K562 (cell line): Measurements from ENCODE around the gene SLFN12. TPM values are rescaled to one million over a fixed set of nuclear protein-coding genes. Genes with fewer than 3 reads are reported as not detected.
A peak's percentile ranks its signal among the peaks of the same experiment; 100 is the strongest.

Experiments
- ATAC-seq: fragments of 200-7000 bp; cut with Tn5 transposase; 3 replicates; pipeline ENCODE4 v1.9.1; 2020; ENCODE audit warnings: moderate library complexity
- BruUV-seq: library from RNA; stranded (reverse); fragments of 400-500 nt; replicated peaks from 2 replicates; lab custom pipeline; 2021; lab: Mats Ljungman, UMichigan
- CTCF ChIA-PET: fragments of 300-600 bp; formaldehyde crosslinking; extraction: SDS; loops from one replicate; lab custom pipeline; 2021; ENCODE audit warnings: low intra/inter-chr PET ratio; lab: Yijun Ruan, JAX
- POLR2A ChIA-PET: fragments of 300-600, 350-650 bp; sonication (Branson Sonifier 250); formaldehyde crosslinking; extraction: SDS; loops from one replicate; lab custom pipeline; 2021; ENCODE audit warnings: antibody characterized with exemption, inconsistent platforms; lab: Yijun Ruan, JAX
- DNase-seq, 4 experiments: peaks; one replicate each; pipeline versions ENCODE4 v3.0.0 to v3.0.0-alpha.2; 2011 to 2018; ENCODE audit warnings: low spot score in 3 of 4, mixed read lengths in 3 of 4; ENCODE audit errors: extremely low read depth in 1 of 4
- FAIRE-seq: peaks from 2 replicates; lab custom pipeline; 2011; peaks lifted over from hg19 to GRCh38; lab: Jason Lieb, UNC
- H2AFZ ChIP-seq: 2 replicates; pipeline ENCODE4 v1.6.0; 2011; ENCODE audit warnings: low read depth, low read length, control low read depth, inconsistent platforms
- H3K27ac ChIP-seq: fragments of 200-600 bp; 3 replicates; pipeline ENCODE4 v1.8.0; 2011; ENCODE audit warnings: low read depth, mild to moderate bottlenecking, control low read depth, inconsistent platforms, low read length, moderate library complexity, mixed read lengths; ENCODE audit errors: extremely low read depth
- H3K27me3 ChIP-seq, 2 experiments: fragments of 300-600 bp in 1 of 2; 2 replicates in 1 of 2; 3 replicates in 1 of 2; pipeline versions ENCODE4 v1.6.0 to v1.8.0; 2011; ENCODE audit warnings: inconsistent platforms in 2 of 2, low read length in 2 of 2, mild to moderate bottlenecking in 1 of 2, mixed read lengths in 1 of 2, moderate library complexity in 1 of 2; ENCODE audit not compliant: control insufficient read depth in 2 of 2, insufficient read depth in 2 of 2
- H3K36me3 ChIP-seq: fragments of 300-600 bp; 3 replicates; pipeline ENCODE4 v1.8.0; 2011; ENCODE audit warnings: mild to moderate bottlenecking, low read length, inconsistent platforms; ENCODE audit not compliant: control insufficient read depth, insufficient read depth
- H3K4me1 ChIP-seq, 2 experiments: fragments of 200-600 bp in 1 of 2; replicated peaks in 1 of 2; 2 replicates in 1 of 2; 3 replicates in 1 of 2; pipeline versions ENCODE4 v1.5.1 to v1.8.0; 2011; ENCODE audit warnings: inconsistent platforms in 2 of 2, low read length in 2 of 2, mild to moderate bottlenecking in 1 of 2, mixed read lengths in 1 of 2, moderate library complexity in 1 of 2; ENCODE audit not compliant: control insufficient read depth in 2 of 2, insufficient read depth in 2 of 2
- H3K4me2 ChIP-seq: 2 replicates; pipeline ENCODE4 v1.6.1; 2011; ENCODE audit warnings: low read length, control low read depth, inconsistent platforms, mixed read lengths; ENCODE audit not compliant: insufficient read depth
- H3K4me3 ChIP-seq: fragments of 200-600 bp; sonication (generic), shearing (Covaris generic); 2 replicates; pipeline ENCODE4 v1.5.1; 2016; ENCODE audit warnings: control low read depth, inconsistent platforms
- H3K79me2 ChIP-seq: fragments of 200-600 bp; 3 replicates; pipeline ENCODE4 v1.8.0; 2011; ENCODE audit warnings: low read length, inconsistent platforms; ENCODE audit not compliant: control insufficient read depth, insufficient read depth
- H3K9ac ChIP-seq, 2 experiments: 2 replicates each; pipeline versions ENCODE4 v1.6.0 to v1.6.1; 2011; ENCODE audit warnings: low read depth in 2 of 2, low read length in 2 of 2, control low read depth in 1 of 2, inconsistent platforms in 1 of 2, mild to moderate bottlenecking in 1 of 2, mixed read lengths in 1 of 2; ENCODE audit not compliant: insufficient read depth in 1 of 2
- H3K9me1 ChIP-seq: one replicate; pipeline ENCODE4 v1.6.0; 2011; ENCODE audit warnings: inconsistent platforms, mild to moderate bottlenecking, low read length, moderate library complexity; ENCODE audit not compliant: control insufficient read depth, insufficient read depth
- H3K9me3 ChIP-seq: replicated peaks from 2 replicates; pipeline ENCODE4 v1.5.1; 2011; ENCODE audit warnings: low read depth, low read length, inconsistent platforms; ENCODE audit not compliant: control insufficient read depth, insufficient read depth
- H4K20me1 ChIP-seq: replicated peaks from 2 replicates; pipeline ENCODE4 v1.6.1; 2011; ENCODE audit warnings: low read length, inconsistent platforms, mixed read lengths; ENCODE audit not compliant: control insufficient read depth, insufficient read depth
- BACH1 ChIP-seq: fragments of 200-800 bp; sonication (Bioruptor generic); IDR thresholded peaks from 2 replicates; pipeline ENCODE4 v1.6.1; 2016; ENCODE audit warnings: missing genetic modification characterization, missing compliant biosample characterization
- CEBPB ChIP-seq: fragments of 450-650 bp; IDR thresholded peaks from 2 replicates; pipeline ENCODE4 v1.6.1; 2016; ENCODE audit warnings: missing genetic modification characterization, missing compliant biosample characterization
- CEBPG ChIP-seq, 3 experiments: fragments of 200-800 bp in 1 of 3; sonication (Bioruptor generic) in 1 of 3; sonication (generic) in 1 of 3; formaldehyde crosslinking in 1 of 3; IDR thresholded peaks in 2 of 3; conservative IDR thresholded peaks in 1 of 3; 2 replicates each; pipeline versions ENCODE4 v1.6.1 to v1.8.0; 2016 to 2022; ENCODE audit warnings: missing compliant biosample characterization in 2 of 3, missing genetic modification characterization in 2 of 3, mild to moderate bottlenecking in 1 of 3, missing genetic modification reagents in 1 of 3
- MBD1 ChIP-seq: fragments of 250-450 bp; sonication (Bioruptor Pico); IDR thresholded peaks from 2 replicates; pipeline ENCODE4 v1.8.0; 2022; ENCODE audit warnings: inconsistent platforms
- WGBS: fragments of 100-300 bp; shearing (Covaris generic); methylation state at CpG from one replicate; pipeline ENCODE4 v1.1.6; 2016; ENCODE audit warnings: low coverage, mixed read lengths; ENCODE audit not compliant: insufficient coverage; ENCODE audit errors: missing lambda C conversion rate; 5-methylcytosine and 5-hydroxymethylcytosine counted together
- in situ Hi-C: fragments of 300-500 bp; cut with MboI; formaldehyde crosslinking; loops from 4 replicates; pipeline ENCODE4 v1.15.0; 2018; ENCODE audit warnings: inconsistent platforms, mixed read lengths
- intact Hi-C: fragments of 100-400 bp; cut with micrococcal nuclease; formaldehyde crosslinking; loops from 2 replicates; pipeline ENCODE4 v1.14.2; 2022
- polyA plus RNA-seq, 8 experiments: library from polyadenylated mRNA; depleted of rRNA in 4 of 8; stranded (reverse) in 5 of 8; unstranded in 3 of 8; fragments of >200 nt; fragmentation: Nextera tagmentation in 2 of 8; fragmentation: Illumina TruSeq in 1 of 8; extraction: Ambion mirVana in 2 of 8; extraction: Trizol in 1 of 8; gene quantifications; 2 replicates each; pipeline versions ENCODE4 v1.2.1 to v1.2.3, GENCODE V29; 2011 to 2014; ENCODE audit warnings: inconsistent platforms in 1 of 8, missing spikeins in 1 of 8
- total RNA-seq, 7 experiments: library from RNA; depleted of rRNA in 6 of 7; stranded (reverse); fragments of >200 nt in 6 of 7; fragmentation: Illumina TruSeq in 2 of 7; extraction: Trizol in 2 of 7; gene quantifications; 2 replicates each; pipeline versions ENCODE4 v1.2.1 to v1.2.3, GENCODE V29; 2011 to 2021; ENCODE audit warnings: low replicate concordance in 1 of 7

Gene SLFN12
- total and polyA plus RNA-seq, 9 of the 15 experiments (the other 6 are each of a cell fraction or from before 2014, with no cell fraction given), result 0.01 to 0.09 (median 0.07) TPM; not detected in 6

GRCh38 chr17:35390663-35391062, 41.6 kb downstream of the SLFN12 start:
- no TSS peak for BruUV-seq
- Histone ChIP-seq H3K4me1 (no peaks in the 10 kb centered on the region; a peak in 1 of 5 replicates), H3K79me2 (no peaks in the 10 kb centered on the region), H3K27me3 (no peaks in the 10 kb centered on the region; a peak in 1 of 5 replicates), H3K4me3 (no peak overlapping the region), H3K9ac (no peak overlapping the region), H4K20me1 (no peaks in the 10 kb centered on the region), H3K9me3 (no peaks in the 10 kb centered on the region), H3K9me1 (no peaks in the 10 kb centered on the region), H2AFZ (no peak overlapping the region), H3K27ac (no peak overlapping the region), H3K36me3 (no peaks in the 10 kb centered on the region), H3K4me2 (no peak overlapping the region)
- FAIRE-seq (no peak), ATAC-seq (no peak), DNase-seq (no peak)
- ChIA-PET POLR2A (no interaction called here), CTCF (no interaction called here)
- intact Hi-C loops (no loop called here), in situ Hi-C loops (no loop called here)
- TF ChIP-seq CEBPG (CRISPR knock-in tag; IDR thresholded peaks at IDR 0.05) (no peak), CEBPG (tag; conservative IDR thresholded peaks at IDR 0.05 in 1 of 2, IDR thresholded peaks at IDR 0.05 in 1 of 2) (peak in 1 of 2 experiments; percentile 50; a peak in 2 of 4 replicates), MBD1 (CRISPR knock-in tag) (no peak), BACH1 (tag) (no peak), CEBPB (tag) (peak; percentile 55)
- WGBS, result 5% methylated on average over 2 of the region's 2 CpGs
